HCEC 1CT (cell line): ENCODE results near the gene NT5DC2.
A peak's percentile ranks its signal among the peaks of the same experiment; 100 is the strongest.

Experiments used
- DNase-seq: peaks from one replicate; pipeline ENCODE4 v3.0.0-alpha.2; 2017

Gene NT5DC2

GRCh38 chr3:52509753-52510328 is 23.8 kb downstream of the NT5DC2 start:
- DNase-seq = no peak

GRCh38 chr3:52507359-52507758 is 26.3 kb downstream of the NT5DC2 start:
- DNase-seq = peak; percentile 78

GRCh38 chr3:52506266-52506966 is 27.2 kb downstream of the NT5DC2 start:
- no peak for DNase-seq

GRCh38 chr3:52504977-52505376 is 28.7 kb downstream of the NT5DC2 start:
- DNase-seq = no peak

- DNase-seq = no peak
Observed at GRCh38 chr3:52503788-52504424, 29.8 kb downstream of the NT5DC2 start.

GRCh38 chr3:52502808-52503350 is 30.8 kb downstream of the NT5DC2 start:
- DNase-seq = no peak

DNA sequence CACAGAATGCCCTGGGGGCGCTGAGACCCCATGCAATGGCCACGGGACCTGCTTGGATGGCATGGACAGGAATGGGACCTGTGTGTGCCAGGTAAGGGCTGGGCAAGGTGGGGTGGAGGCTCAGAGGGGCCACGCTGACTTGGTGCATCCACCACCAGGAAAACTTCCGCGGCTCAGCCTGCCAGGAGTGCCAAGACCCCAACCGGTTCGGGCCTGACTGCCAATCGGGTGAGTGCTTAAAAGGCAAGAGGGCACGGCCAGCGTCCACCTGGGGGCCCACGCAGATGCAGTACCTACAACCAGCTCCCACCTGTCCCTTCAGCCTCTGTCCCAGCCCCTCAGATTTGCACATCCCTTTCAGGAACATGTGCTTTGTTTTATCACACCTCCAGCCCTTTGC is 31.7 kb downstream of the NT5DC2 start:
- DNase-seq = no peak

- DNase-seq = no peak
Observed at GRCh38 chr3:52501046-52501445, 32.6 kb downstream of the NT5DC2 start.

DNA sequence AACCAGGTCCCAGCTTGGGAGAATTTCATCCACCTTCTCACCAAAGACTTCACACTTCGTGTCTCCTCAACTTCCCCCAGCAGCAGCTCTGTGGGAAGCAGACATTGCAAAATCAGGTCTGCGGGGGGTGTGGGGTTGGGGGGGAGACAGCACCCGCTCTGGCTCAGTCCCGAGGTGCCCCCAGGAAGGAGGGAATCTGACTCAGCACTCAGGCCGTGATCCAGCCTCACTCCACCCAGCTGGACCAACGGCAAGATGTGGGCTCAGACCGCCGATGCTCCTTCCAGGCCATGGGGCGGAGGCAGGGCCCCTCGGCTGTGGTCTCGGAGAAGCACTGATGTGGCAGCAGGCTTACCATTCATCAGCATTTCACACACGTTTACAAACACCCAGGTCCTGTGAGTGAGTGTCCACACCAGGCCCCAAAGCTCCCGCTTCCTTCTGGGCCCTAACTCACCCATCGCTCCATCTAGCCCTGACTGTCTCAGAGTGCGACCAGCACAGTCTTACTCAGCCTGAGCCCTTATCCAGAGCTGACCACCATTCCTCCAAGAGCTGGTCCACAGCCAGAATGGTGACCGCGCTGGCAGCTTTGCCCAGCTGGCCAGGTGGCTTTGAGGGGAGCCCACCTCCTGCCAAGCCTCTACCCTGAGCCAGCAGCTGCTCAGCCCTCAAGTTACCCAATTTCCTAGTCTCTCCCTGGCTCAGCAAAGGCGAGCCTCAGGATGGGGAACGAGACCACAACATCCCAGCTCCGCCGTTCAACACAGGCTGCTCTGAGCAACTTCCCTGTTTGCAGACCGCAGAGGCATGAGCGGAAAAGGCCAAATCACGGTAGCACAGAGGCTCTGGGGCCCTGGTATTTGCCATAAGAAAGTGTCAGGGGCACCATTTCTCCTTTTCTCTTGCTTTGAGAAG is 35.3 kb downstream of the NT5DC2 start:
- peak; percentile 71 for DNase-seq

DNA sequence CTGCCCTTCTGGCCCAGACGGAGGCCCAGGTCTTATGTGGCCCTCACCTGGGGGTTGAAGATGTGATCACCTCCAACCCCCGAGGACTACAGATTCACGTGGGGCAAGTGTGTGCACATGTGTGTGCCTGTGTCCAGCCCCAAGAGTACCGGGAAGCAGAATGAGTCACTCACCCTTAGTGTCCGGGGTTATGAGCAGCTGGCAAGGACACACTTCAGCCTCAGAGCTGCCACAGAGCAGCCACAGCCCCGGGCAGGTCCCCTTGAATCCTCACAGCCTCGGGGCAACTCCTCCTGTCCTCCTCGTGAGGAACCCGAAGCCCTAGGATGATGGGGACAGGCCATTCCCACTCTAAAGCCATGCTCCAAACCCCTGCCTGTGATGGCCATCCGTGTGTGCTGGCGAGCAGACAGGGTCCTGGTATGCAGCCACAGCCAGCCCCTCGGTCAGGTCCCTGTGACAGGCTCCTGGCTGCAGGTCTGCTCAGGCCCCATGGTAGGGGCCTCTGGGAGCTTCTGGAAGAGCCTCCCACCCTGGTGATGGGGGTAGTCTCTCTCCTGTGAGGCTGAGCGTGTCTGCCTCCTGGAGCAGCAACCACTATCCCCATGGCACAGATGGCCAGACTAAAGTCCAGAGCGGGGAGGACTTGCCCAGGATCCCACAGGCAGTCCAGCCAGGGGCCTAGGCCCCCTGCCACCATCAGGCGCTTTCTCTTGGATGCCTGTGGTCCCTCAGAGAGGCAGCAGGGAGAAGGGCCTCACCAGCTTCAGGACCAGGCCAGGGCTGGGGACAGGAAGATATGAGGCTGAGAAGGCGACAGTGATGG is 37.7 kb downstream of the NT5DC2 start:
- DNase-seq = peak; percentile 65

GRCh38 chr3:52494886-52495495 is 38.7 kb downstream of the NT5DC2 start, which contains the start of gene STAB1:
Gene STAB1 (plus strand): TSS chr3:52495338. CDS start chr3:52495414, 76 bp downstream.
- DNase-seq = no peak

DNA sequence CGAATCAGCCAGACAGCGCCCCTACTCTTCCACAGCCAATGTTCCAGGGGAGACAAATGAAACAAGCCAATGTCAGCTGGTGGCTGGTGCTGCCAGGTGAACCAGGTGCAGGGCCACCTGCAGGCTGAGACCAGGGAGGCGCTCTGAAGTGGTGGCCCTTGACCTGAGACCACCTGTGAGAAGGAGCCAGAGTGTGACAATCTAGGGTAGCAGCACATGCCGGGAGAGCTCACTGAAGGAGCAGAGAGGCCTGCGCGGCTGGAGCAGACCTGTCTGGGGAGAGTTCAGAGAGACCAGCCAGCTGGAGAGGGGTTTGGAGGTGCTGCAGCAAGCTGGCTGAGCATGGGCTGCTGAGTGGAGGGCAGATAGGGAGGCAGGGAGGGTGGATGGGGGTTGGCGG is 39.2 kb downstream of the NT5DC2 start:
- no peak for DNase-seq

DNA sequence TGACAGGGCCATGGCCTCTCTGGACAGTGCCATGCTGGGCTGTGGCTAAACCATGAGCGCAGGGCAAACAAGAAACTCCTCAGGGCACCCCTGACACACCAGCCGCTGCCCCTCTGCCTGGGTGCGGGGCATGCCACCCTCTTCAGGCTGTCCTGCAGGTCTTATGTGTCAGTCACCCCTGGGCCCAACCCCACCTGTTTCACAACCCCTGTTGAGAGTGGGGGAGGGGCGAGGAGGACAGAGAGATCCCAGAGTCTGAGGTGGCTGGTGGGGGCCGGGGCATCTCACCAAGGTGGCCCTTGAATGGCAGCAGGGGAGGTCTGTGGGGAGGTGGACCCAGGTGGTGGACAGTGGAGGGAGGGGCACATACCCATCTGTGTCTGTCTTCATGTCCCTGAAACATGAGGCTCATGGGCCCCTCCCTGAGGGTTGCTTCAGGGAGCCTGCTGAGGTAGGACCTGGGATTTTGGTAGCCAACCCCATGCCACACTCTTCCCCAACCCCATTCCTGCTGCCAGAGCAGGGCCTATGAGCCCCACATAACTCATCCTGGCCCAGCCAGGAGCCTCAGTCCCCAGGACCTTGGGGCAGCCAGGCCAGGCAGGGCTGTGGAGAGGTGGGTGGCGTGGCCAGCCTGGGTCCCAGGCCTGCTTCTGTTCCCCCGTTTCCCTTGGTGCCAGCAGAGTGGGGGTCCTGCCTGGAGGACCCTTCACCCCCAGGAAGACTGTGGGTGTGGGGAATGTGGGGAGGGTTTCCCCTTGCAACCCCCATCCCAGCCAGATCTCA is 40.2 kb downstream of the NT5DC2 start:
- DNase-seq = no peak

DNA sequence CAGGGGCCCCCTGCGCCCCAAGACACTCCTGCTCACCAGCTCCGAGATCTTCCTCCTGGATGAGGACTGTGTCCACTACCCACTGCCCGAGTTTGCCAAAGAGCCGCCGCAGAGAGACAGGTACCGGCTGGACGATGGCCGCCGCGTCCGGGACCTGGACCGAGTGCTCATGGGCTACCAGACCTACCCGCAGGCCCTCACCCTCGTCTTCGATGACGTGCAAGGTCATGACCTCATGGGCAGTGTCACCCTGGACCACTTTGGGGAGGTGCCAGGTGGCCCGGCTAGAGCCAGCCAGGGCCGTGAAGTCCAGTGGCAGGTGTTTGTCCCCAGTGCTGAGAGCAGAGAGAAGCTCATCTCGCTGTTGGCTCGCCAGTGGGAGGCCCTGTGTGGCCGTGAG is 41.6 kb downstream of the NT5DC2 start:
- no peak for DNase-seq

GRCh38 chr3:52490939-52491526 is 42.6 kb downstream of the NT5DC2 start:
- no peak for DNase-seq

DNA sequence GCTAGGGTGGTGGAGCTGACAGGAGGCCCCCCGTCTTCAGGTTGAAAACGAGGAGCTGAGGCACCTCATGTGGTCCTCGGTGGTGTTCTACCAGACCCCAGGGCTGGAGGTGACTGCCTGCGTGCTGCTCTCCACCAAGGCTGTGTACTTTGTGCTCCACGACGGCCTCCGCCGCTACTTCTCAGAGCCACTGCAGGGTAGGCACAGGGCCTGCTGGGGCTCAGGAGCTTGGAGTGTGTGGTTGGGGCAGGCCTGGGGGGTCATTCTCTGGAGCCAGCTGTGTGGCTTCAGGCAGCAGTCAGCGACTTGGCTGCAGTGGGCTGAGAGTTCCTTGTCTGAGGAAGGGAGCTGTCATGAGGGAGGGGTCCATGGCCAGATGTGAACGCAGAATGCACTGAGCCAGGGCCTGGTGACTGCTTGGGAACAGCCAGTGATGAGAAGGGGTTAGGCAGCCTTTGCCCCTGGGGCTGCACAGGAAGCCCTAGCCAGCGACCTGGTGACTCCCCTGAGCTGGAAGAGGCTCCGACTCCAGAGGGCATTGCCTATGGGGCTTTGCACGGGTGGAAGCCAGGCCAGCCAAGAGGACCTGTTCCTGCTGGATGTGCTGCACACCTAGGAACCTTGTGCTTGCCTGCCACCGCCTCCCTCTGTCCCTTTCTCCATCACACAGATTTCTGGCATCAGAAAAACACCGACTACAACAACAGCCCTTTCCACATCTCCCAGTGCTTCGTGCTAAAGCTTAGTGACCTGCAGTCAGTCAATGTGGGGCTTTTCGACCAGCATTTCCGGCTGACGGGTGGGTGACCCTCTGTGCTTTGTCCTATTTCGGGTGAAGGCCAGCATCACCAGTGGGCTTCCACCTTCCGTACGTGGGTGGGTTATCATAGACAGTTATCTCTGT is 43.4 kb downstream of the NT5DC2 start:
- no peak for DNase-seq

GRCh38 chr3:52489453-52489852 is 44.2 kb downstream of the NT5DC2 start:
- DNase-seq = no peak

DNA sequence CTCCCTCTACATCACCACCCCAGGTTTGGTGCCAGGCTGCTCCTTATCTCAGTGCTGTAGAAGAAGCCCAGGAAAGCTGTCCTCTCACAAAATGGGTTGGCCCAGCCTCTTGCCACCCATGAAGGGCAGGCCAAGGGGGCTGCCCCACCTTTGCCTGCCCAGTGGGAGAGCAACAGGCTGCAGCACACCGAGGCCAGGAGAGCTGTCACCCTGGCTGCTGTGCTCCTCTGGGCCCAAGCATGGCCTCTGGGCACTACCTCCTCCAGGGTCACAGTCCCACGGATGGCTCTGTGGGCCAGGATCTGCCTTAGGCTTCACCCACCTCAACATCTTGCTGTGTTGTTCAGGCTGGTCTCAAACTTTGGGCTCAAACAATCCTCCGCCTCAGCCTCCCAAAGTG is 44.9 kb downstream of the NT5DC2 start:
- DNase-seq = no peak
